CD14-positive monocyte (primary cell): ENCODE results near the gene ZNF138. TPM values are rescaled to one million over a fixed set of nuclear protein-coding genes. Genes with fewer than 3 reads are reported as not detected.

Experiments used
- DNase-seq, 3 donors: peaks; one replicate each; pipeline ENCODE4 v3.0.0-alpha.2; 2011 to 2022
- H2AFZ ChIP-seq: 2 replicates; pipeline ENCODE4 v1.6.0; 2012; ENCODE audit warnings: mild to moderate bottlenecking, low read depth, low read length, inconsistent platforms; ENCODE audit not compliant: insufficient read depth, poor library complexity, severe bottlenecking
- H3K27ac ChIP-seq, 2 donors: 1 replicate in 1 of 2; 2 replicates in 1 of 2; pipeline ENCODE4 v1.5.1; 2012 to 2013; ENCODE audit warnings: low read length in 2 of 2, control low read depth in 1 of 2, inconsistent platforms in 1 of 2, low read depth in 1 of 2, mild to moderate bottlenecking in 1 of 2
- H3K27me3 ChIP-seq, 2 donors: one replicate each; pipeline versions ENCODE4 v1.6.0 to v1.6.1; 2011 to 2013; ENCODE audit warnings: low read length in 2 of 2; ENCODE audit not compliant: control insufficient read depth in 2 of 2, insufficient read depth in 2 of 2
- H3K36me3 ChIP-seq, 2 donors: replicated peaks in 1 of 2; 1 replicate in 1 of 2; 2 replicates in 1 of 2; pipeline versions ENCODE4 v1.5.1 to v1.6.1; 2012 to 2013; ENCODE audit warnings: low read length in 2 of 2, control low read depth in 1 of 2, inconsistent platforms in 1 of 2, mild to moderate bottlenecking in 1 of 2; ENCODE audit not compliant: insufficient read depth in 2 of 2, control insufficient read depth in 1 of 2
- H3K4me1 ChIP-seq, 2 donors: 1 replicate in 1 of 2; 2 replicates in 1 of 2; pipeline versions ENCODE4 v1.5.1 to v1.6.1; 2012 to 2013; ENCODE audit warnings: low read length in 2 of 2, control low read depth in 1 of 2, inconsistent platforms in 1 of 2, mild to moderate bottlenecking in 1 of 2, moderate library complexity in 1 of 2; ENCODE audit not compliant: insufficient read depth in 2 of 2, control insufficient read depth in 1 of 2
- H3K4me2 ChIP-seq: replicated peaks from 2 replicates; pipeline ENCODE3; 2012; ENCODE audit warnings: low read length, moderate library complexity, mild to moderate bottlenecking; ENCODE audit not compliant: poor library complexity, severe bottlenecking; ENCODE audit errors: extremely low read depth
- H3K4me3 ChIP-seq, 3 experiments: fragments of 200-600 bp in 1 of 3; sonication (generic) in 1 of 3; replicated peaks in 1 of 3; 1 replicate in 2 of 3; 2 replicates in 1 of 3; pipeline ENCODE4 v1.5.1; 2011 to 2013; ENCODE audit warnings: low read length in 3 of 3, mild to moderate bottlenecking in 3 of 3, control low read depth in 2 of 3, low read depth in 2 of 3, inconsistent platforms in 1 of 3, moderate library complexity in 1 of 3
- H3K79me2 ChIP-seq: 2 replicates; pipeline ENCODE4 v1.6.0; 2012; ENCODE audit warnings: mild to moderate bottlenecking, control low read depth, inconsistent platforms, low read length, moderate library complexity; ENCODE audit not compliant: insufficient read depth
- H3K9ac ChIP-seq: 2 replicates; pipeline ENCODE4 v1.6.0; 2017; ENCODE audit warnings: low read length, mild to moderate bottlenecking; ENCODE audit not compliant: insufficient read depth, poor library complexity, severe bottlenecking
- H3K9me3 ChIP-seq, 2 donors: replicated peaks in 1 of 2; 1 replicate in 1 of 2; 2 replicates in 1 of 2; pipeline versions ENCODE4 v1.5.1 to v1.6.1; 2012 to 2013; ENCODE audit warnings: low read length in 2 of 2, control low read depth in 1 of 2; ENCODE audit not compliant: control insufficient read depth in 1 of 2, insufficient read depth in 1 of 2
- H4K20me1 ChIP-seq: 2 replicates; pipeline ENCODE4 v1.6.0; 2012; ENCODE audit warnings: mild to moderate bottlenecking, low read length, control low read depth, moderate library complexity; ENCODE audit not compliant: insufficient read depth
- H3K27ac Mint-ChIP-seq, 7 donors: one replicate each; pipeline ENCODE4 v1.8.0; 2020; ENCODE audit warnings: mild to moderate bottlenecking in 7 of 7, mixed read lengths in 7 of 7, moderate library complexity in 6 of 7, inconsistent platforms in 2 of 7
- H3K27me3 Mint-ChIP-seq, 3 donors: one replicate each; pipeline ENCODE4 v1.8.0; 2021 to 2022; ENCODE audit warnings: low read depth in 3 of 3, mild to moderate bottlenecking in 3 of 3, mixed read lengths in 3 of 3, moderate library complexity in 3 of 3, inconsistent platforms in 1 of 3
- H3K36me3 Mint-ChIP-seq, 2 donors: one replicate each; pipeline ENCODE4 v1.8.0; 2020; ENCODE audit warnings: mixed read lengths in 2 of 2, inconsistent platforms in 1 of 2, mild to moderate bottlenecking in 1 of 2
- H3K4me1 Mint-ChIP-seq: one replicate; pipeline ENCODE4 v1.8.0; 2020; ENCODE audit warnings: mild to moderate bottlenecking, mixed read lengths
- H3K4me3 Mint-ChIP-seq, 2 donors: one replicate each; pipeline ENCODE4 v1.8.0; 2020; ENCODE audit warnings: mild to moderate bottlenecking in 2 of 2, mixed read lengths in 2 of 2, moderate library complexity in 1 of 2
- H3K9me3 Mint-ChIP-seq, 7 donors: one replicate each; pipeline ENCODE4 v1.8.0; 2020 to 2022; ENCODE audit warnings: mixed read lengths in 7 of 7, mild to moderate bottlenecking in 6 of 7, moderate library complexity in 6 of 7, inconsistent platforms in 2 of 7
- CTCF ChIP-seq: fragments of 200-600 bp; IDR thresholded peaks from one replicate; pipeline ENCODE4 v1.8.0; 2022; ENCODE audit warnings: antibody characterized with exemption, mild to moderate bottlenecking
- WGBS: methylation state at CpG from one replicate; pipeline ENCODE4 v1.1.5; 2013; ENCODE audit warnings: missing lambda C conversion rate; ENCODE audit not compliant: insufficient coverage; 5-methylcytosine and 5-hydroxymethylcytosine counted together
- intact Hi-C, 2 donors: fragments of 100-400 bp; cut with micrococcal nuclease; formaldehyde crosslinking; loops; one replicate each; pipeline versions ENCODE4 v1.15.0 to v1.15.1; 2023
- polyA plus RNA-seq, 3 donors: library from polyadenylated mRNA; depleted of rRNA in 1 of 3; unstranded in 2 of 3; stranded (reverse) in 1 of 3; fragments of 300-500 nt in 2 of 3; fragments of >200 nt in 1 of 3; fragmentation: Illumina TruSeq in 2 of 3; gene quantifications; 1 replicate in 2 of 3; 2 replicates in 1 of 3; pipeline ENCODE4 v1.2.3, GENCODE V29; 2012 to 2021

Gene ZNF138
- polyA plus RNA-seq, 3 donors = 0.89 to 1.1 (median 1.1) TPM

- Histone ChIP-seq H3K4me1 (no peaks in the 10 kb centered on the region), H3K36me3 (no peaks in the 10 kb centered on the region), H3K27me3 (no peaks in the 10 kb centered on the region), H3K4me3 (no peak overlapping the region), H2AFZ (no peak overlapping the region), H3K4me2 (no peak overlapping the region), H3K79me2 (no peaks in the 10 kb centered on the region), H4K20me1 (no peaks in the 10 kb centered on the region), H3K27ac (no peak overlapping the region), H3K9me3 (peaks cover 78 to 83% of the 10 kb centered on the region in 2 donors), H3K9ac (no peak overlapping the region)
- H3K4me3 Mint-ChIP-seq = no peak overlapping the region
- intact Hi-C loops = no loop called here
- H3K27me3 Mint-ChIP-seq = peaks cover 0 to 2% (median 0%) of the 10 kb centered on the region in 3 donors
- H3K4me1 Mint-ChIP-seq = no peaks in the 10 kb centered on the region
- no peak for TF ChIP-seq CTCF
- WGBS = 95% methylated on average over 28 of the region's 32 CpGs
- H3K9me3 Mint-ChIP-seq = peaks cover 60 to 83% (median 75%) of the 10 kb centered on the region in 7 donors
- H3K27ac Mint-ChIP-seq = no peak overlapping the region
- no peaks in the 10 kb centered on the region for H3K36me3 Mint-ChIP-seq
- DNase-seq = no peak
Measured at GRCh38 chr7:64869912-64870562, 75.8 kb downstream of the ZNF138 start.

GRCh38 chr7:64870656-64871055 lies 76.4 kb downstream of the ZNF138 start:
- no peaks in the 10 kb centered on the region for H3K79me2 ChIP-seq
- H3K9me3 ChIP-seq = peaks cover 84 to 89% of the 10 kb centered on the region in 2 donors
- H3K9ac ChIP-seq = no peak overlapping the region
- H3K4me3 ChIP-seq = no peak overlapping the region
- Mint-ChIP-seq H3K36me3 (no peaks in the 10 kb centered on the region), H3K27me3 (peaks cover 0 to 2% (median 0%) of the 10 kb centered on the region in 3 donors), H3K4me3 (no peak overlapping the region), H3K27ac (no peak overlapping the region), H3K9me3 (peaks cover 65 to 89% (median 81%) of the 10 kb centered on the region in 7 donors), H3K4me1 (no peaks in the 10 kb centered on the region)
- H4K20me1 ChIP-seq = no peaks in the 10 kb centered on the region
- no peak overlapping the region for H3K27ac ChIP-seq
- 100% methylated on average over 7 of the region's 13 CpGs for WGBS
- H2AFZ ChIP-seq = no peak overlapping the region
- intact Hi-C loops = no loop called here
- H3K36me3 ChIP-seq = no peaks in the 10 kb centered on the region
- TF ChIP-seq CTCF = no peak
- no peaks in the 10 kb centered on the region for H3K4me1 ChIP-seq
- no peak for DNase-seq
- H3K27me3 ChIP-seq = no peaks in the 10 kb centered on the region
- no peak overlapping the region for H3K4me2 ChIP-seq
